Thoracic aorta (tissue), 2 donors: ENCODE data around the gene NFATC2IP. TPM values are rescaled to one million over a fixed set of nuclear protein-coding genes. Genes with fewer than 3 reads are reported as not detected.
"Not testable (repeated sequence)": the region's sequence is repeated elsewhere in the genome, so short reads cannot be mapped to it uniquely, and the experiment has no call there.

Experiments used
- ATAC-seq: fragments of 150-250 bp; one replicate; pipeline ENCODE4 v1.8.0; 2017; ENCODE audit warnings: low read depth; ENCODE audit not compliant: insufficient number of reproducible peaks, low FRiP score
- DNase-seq: peaks from one replicate; pipeline ENCODE4 v3.0.0-alpha.2; 2020; ENCODE audit warnings: low spot score
- H3K27ac ChIP-seq, 2 donors: fragments of 200-600 bp; sonication (generic); 1 replicate in 1 of 2; 2 replicates in 1 of 2; pipeline ENCODE4 v1.5.1; 2016; ENCODE audit warnings: mild to moderate bottlenecking in 2 of 2, moderate library complexity in 2 of 2
- H3K27me3 ChIP-seq: fragments of 200-600 bp; sonication (generic); replicated peaks from 2 replicates; pipeline ENCODE4 v1.6.0; 2016; ENCODE audit warnings: mild to moderate bottlenecking; ENCODE audit not compliant: insufficient read depth
- H3K36me3 ChIP-seq: fragments of 200-600 bp; sonication (generic); one replicate; pipeline ENCODE4 v1.5.1; 2016
- H3K4me1 ChIP-seq, 2 donors: fragments of 200-600 bp; sonication (generic); 1 replicate in 1 of 2; 2 replicates in 1 of 2; pipeline versions ENCODE4 v1.5.1 to v1.6.0; 2016; ENCODE audit warnings: low read depth in 2 of 2, mild to moderate bottlenecking in 1 of 2; ENCODE audit not compliant: control insufficient read depth in 1 of 2
- H3K4me3 ChIP-seq: fragments of 200-600 bp; sonication (generic); 2 replicates; pipeline ENCODE4 v1.5.1; 2016; ENCODE audit warnings: mild to moderate bottlenecking
- H3K9me3 ChIP-seq: fragments of 200-600 bp; sonication (generic); 2 replicates; pipeline ENCODE4 v1.5.1; 2016
- CTCF ChIP-seq: fragments of 200-600 bp; sonication (generic); IDR thresholded peaks from one replicate; pipeline ENCODE4 v1.5.1; 2019; ENCODE audit warnings: antibody characterized with exemption
- total RNA-seq, 2 donors: library from RNA; depleted of rRNA; stranded (reverse); fragments of >200 nt; gene quantifications; one replicate each; pipeline versions ENCODE4 v1.1.0 to v1.2.3, GENCODE V29; 2016

Gene NFATC2IP
- total RNA-seq, 2 donors from 2014 or later = 38.4 to 45.5 TPM

GRCh38 chr16:28958836-28959235 lies 8.1 kb downstream of the NFATC2IP start:
- peaks cover 52% of the 10 kb centered on the region for H3K36me3 ChIP-seq
- ATAC-seq (no peak), DNase-seq (no peak)
- H3K27ac ChIP-seq = no peak overlapping the region
- no peak for TF ChIP-seq CTCF
- no peaks in the 10 kb centered on the region for H3K9me3 ChIP-seq
- no peaks in the 10 kb centered on the region for H3K4me1 ChIP-seq
- no peaks in the 10 kb centered on the region for H3K27me3 ChIP-seq
- H3K4me3 ChIP-seq = no peak overlapping the region

GRCh38 chr16:28964072-28964471 lies 13.3 kb downstream of the NFATC2IP start:
- H3K27me3 ChIP-seq = no peaks in the 10 kb centered on the region
- H3K36me3 ChIP-seq = peaks cover 30% of the 10 kb centered on the region
- no peaks in the 10 kb centered on the region for H3K9me3 ChIP-seq
- ATAC-seq (no peak), DNase-seq (no peak)
- TF ChIP-seq CTCF = no peak
- no peak overlapping the region for H3K4me3 ChIP-seq
- H3K27ac ChIP-seq = no peak overlapping the region
- no peaks in the 10 kb centered on the region for H3K4me1 ChIP-seq

GRCh38 chr16:28964496-28964895 lies 13.8 kb downstream of the NFATC2IP start:
- Histone ChIP-seq H3K4me1 (no peaks in the 10 kb centered on the region), H3K36me3 (peaks cover 29% of the 10 kb centered on the region), H3K27me3 (no peaks in the 10 kb centered on the region), H3K9me3 (no peaks in the 10 kb centered on the region), H3K4me3 (no peak overlapping the region), H3K27ac (no peak overlapping the region)
- no peak for TF ChIP-seq CTCF
- ATAC-seq (no peak), DNase-seq (no peak)

GRCh38 chr16:28967156-28967555 lies 16.4 kb downstream of the NFATC2IP start:
- no peak for ATAC-seq
- no peak for TF ChIP-seq CTCF
- H3K27ac ChIP-seq = no peak overlapping the region

GRCh38 chr16:28969696-28970095 lies 19.0 kb downstream of the NFATC2IP start:
- not testable (repeated sequence) for DNase-seq, H3K4me1 ChIP-seq, H3K4me3 ChIP-seq, ATAC-seq, H3K27ac ChIP-seq, H3K27me3 ChIP-seq, H3K36me3 ChIP-seq, H3K9me3 ChIP-seq

More at GRCh38 chr16:28967156-28967555, 16.4 kb downstream of the NFATC2IP start:
- no peak for DNase-seq
- no peaks in the 10 kb centered on the region for H3K4me1 ChIP-seq
- peaks cover 21% of the 10 kb centered on the region for H3K36me3 ChIP-seq
- no peaks in the 10 kb centered on the region for H3K9me3 ChIP-seq
- no peak overlapping the region for H3K4me3 ChIP-seq
- no peaks in the 10 kb centered on the region for H3K27me3 ChIP-seq

GRCh38 chr16:28974007-28974436 lies 23.3 kb downstream of the NFATC2IP start:
- peak overlapping the region; percentile 84 for H3K4me3 ChIP-seq
- ATAC-seq (no peak), DNase-seq (no peak)
- H3K4me1 ChIP-seq = peaks cover 8 to 12% of the 10 kb centered on the region in 2 donors
- no peaks in the 10 kb centered on the region for H3K9me3 ChIP-seq
- no peaks in the 10 kb centered on the region for H3K27me3 ChIP-seq
- peak; percentile 43 for TF ChIP-seq CTCF
- peak overlapping the region; percentile 78 to 79 for H3K27ac ChIP-seq
- no peaks in the 10 kb centered on the region for H3K36me3 ChIP-seq
